Lower leg skin (tissue), 3 donors: ENCODE results near the gene SLC22A14.

Experiments
- POLR2A ChIP-seq, 2 donors: fragments of 450-650 bp; IDR thresholded peaks; one replicate each; pipeline ENCODE4 v1.6.1; 2016 to 2017; ENCODE audit warnings: antibody characterized with exemption in 2 of 2, mild to moderate bottlenecking in 1 of 2, moderate library complexity in 1 of 2
- TF ChIP-seq, protein P1 (sequence below), 3 donors: fragments of 450-650 bp; IDR thresholded peaks; one replicate each; pipeline ENCODE4 v1.5.1; 2016; ENCODE audit warnings: antibody characterized with exemption in 3 of 3, mild to moderate bottlenecking in 3 of 3, moderate library complexity in 2 of 3

DNA sequence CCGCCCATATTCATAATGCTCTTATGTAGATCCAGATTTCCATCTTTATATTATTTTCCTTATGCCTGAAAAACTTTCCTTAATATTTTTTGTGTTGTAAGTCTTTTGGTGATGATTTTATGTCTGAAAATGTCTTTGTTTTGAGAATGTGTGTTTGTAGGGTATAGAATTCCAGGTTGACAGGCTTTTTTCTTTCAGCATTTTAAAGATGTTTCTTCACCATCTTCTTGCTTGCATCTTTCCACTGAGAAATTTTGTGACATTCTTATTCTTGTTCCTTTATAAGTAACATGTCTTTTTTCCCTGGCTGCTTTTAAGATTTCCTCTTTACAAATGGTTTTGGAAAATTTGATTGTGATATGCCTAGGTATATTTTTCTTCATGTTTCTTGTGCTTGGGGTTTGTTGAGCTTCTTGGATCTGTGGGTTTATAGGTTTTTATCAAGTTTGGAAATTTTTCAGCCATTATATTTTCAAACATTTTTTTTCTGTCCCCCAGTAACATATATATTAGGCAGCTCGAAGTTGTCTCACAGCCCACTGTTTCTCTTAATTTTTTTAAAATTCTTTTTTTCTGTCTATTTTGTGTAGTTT lies 43.6 kb upstream of the SLC22A14 start:
- TF ChIP-seq, protein P1, sequence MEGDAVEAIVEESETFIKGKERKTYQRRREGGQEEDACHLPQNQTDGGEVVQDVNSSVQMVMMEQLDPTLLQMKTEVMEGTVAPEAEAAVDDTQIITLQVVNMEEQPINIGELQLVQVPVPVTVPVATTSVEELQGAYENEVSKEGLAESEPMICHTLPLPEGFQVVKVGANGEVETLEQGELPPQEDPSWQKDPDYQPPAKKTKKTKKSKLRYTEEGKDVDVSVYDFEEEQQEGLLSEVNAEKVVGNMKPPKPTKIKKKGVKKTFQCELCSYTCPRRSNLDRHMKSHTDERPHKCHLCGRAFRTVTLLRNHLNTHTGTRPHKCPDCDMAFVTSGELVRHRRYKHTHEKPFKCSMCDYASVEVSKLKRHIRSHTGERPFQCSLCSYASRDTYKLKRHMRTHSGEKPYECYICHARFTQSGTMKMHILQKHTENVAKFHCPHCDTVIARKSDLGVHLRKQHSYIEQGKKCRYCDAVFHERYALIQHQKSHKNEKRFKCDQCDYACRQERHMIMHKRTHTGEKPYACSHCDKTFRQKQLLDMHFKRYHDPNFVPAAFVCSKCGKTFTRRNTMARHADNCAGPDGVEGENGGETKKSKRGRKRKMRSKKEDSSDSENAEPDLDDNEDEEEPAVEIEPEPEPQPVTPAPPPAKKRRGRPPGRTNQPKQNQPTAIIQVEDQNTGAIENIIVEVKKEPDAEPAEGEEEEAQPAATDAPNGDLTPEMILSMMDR (IDR thresholded peaks at IDR 0.05): no peak
- no peak for TF ChIP-seq POLR2A (IDR thresholded peaks at IDR 0.05)
